Measurements from ENCODE around the gene SORT1.

GRCh38 chr1:109274533-109275476, 122.9 kb downstream of the SORT1 start:
- TF ChIP-seq EP300 (IDR thresholded peaks at IDR 0.05) (no peak), CTCF (IDR thresholded peaks at IDR 0.05) (no peak)

All from upper lobe of left lung (tissue), 4 donors.